Stimulated activated CD4-positive, alpha-beta T cell treated with anti-CD3 and anti-CD28 coated beads, Interleukin-12 subunit alpha, Interleukin-12 subunit beta, amount 100 ng/mL, for 48 hours (primary cell): ENCODE measurements around the gene TBC1D2B.

Experiments used
- DNase-seq, 3 donors: peaks; one replicate each; pipeline ENCODE4 v3.0.0-alpha.2; 2020; ENCODE audit warnings: low read depth in 2 of 3, low spot score in 1 of 3

The TBC1D2B gene

DNA sequence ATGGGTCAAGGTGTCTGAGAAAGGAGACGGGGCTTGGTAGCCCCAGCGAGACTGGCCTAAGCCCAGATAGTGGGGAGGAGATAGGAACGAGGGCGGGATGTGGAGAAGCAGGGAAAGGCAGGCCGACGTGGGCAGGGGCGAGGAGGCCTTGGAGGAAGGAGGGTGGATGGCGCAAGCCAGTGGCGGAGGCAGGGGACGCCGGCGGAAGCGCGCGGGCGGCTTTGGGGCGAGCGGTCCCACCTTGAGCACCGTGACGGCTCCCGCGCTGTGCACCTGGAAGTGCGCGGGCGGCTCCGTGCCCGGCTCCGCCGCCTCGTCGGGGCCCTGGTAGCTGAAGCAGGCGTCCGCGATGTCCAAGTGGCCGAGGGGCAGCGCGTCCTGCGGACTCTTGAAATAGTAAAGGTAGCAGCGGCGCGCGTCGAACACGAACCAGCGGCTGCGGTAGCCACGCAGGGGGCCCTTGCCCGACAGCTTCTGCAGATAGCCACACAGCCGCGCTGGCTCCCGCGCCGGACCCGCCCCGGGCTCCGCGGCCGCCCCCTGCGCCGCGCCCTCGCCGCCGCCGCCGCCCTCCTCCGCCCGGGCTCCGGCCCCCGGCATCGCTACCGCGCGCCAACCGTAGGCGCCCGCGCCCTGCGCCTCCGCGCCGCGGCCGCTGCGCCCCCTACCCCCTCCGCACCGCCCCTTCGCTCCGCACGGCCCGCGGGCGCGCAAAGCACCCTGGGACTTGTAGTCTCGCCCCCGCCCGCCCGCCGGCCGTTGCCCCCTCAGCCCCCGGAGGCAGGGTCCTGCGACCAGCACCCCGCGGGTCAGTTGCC lies at the start of gene TBC1D2B:
TBC1D2B (minus strand) TSS at position 659 of the 818 bp plus-strand sequence; CDS start at position 600, 59 bp downstream.
- DNase-seq, result peak in 2 of 3 donors; percentile 44 to 69

DNA sequence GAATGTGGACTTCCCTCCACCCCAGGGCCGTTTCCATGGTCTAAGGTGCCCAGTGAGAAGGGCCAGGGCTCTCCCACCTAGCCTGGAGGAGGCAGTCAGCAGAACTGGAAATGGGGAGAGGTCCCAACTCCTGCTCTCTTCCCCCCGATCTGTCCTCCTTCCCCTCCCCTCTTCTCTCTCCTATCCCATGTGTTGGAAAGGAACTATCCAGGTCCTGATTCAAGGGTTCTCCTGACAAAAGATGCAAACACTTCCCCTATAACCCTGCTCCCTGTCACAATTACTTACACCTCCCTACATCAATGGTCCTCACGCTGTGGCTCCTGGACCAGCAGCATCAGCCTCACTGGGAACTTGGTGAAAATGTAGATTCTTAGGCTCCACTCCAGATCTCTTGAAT lies 47.8 kb upstream of the TBC1D2B start:
- DNase-seq, result no peak

GRCh38 chr15:78120523-78120922 lies 43.0 kb upstream of the TBC1D2B start:
- DNase-seq, result no peak

- DNase-seq, result no peak
Measured at GRCh38 chr15:78112551-78112950, 35.0 kb upstream of the TBC1D2B start.

- DNase-seq, result no peak
Measured at GRCh38 chr15:78111788-78112187, 34.3 kb upstream of the TBC1D2B start.

DNA sequence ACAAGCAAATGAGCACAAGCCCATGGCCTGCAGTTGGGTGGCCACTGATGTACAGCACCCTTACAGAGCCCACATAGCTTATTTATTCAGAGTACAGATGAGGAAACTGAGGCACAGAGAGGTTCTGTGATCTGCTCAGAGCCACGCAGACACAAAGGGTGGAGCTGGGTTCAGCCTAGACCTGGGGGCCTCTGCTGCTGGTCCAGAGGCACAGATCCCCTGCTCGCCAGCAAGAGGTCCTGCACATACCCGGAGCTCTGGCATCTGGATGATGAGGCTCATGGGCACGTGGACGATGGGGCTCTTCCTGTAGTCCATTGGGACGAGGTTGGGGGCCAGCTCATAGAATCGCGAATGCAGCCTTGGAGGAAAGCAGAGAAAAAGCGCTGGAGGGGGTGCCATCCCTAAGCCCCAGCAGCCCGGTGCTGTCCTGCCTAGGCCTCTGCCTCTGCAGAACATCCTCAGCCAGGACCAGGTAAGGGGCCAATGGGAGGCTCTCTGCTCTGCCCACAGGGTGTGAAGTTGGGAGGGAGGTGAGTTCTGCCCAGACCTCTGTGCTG lies 33.5 kb upstream of the TBC1D2B start:
- no peak for DNase-seq

- DNase-seq, result no peak
Measured at GRCh38 chr15:78110096-78110495, 32.6 kb upstream of the TBC1D2B start.

- DNase-seq, result no peak
Measured at GRCh38 chr15:78109156-78109555, 31.6 kb upstream of the TBC1D2B start.

DNA sequence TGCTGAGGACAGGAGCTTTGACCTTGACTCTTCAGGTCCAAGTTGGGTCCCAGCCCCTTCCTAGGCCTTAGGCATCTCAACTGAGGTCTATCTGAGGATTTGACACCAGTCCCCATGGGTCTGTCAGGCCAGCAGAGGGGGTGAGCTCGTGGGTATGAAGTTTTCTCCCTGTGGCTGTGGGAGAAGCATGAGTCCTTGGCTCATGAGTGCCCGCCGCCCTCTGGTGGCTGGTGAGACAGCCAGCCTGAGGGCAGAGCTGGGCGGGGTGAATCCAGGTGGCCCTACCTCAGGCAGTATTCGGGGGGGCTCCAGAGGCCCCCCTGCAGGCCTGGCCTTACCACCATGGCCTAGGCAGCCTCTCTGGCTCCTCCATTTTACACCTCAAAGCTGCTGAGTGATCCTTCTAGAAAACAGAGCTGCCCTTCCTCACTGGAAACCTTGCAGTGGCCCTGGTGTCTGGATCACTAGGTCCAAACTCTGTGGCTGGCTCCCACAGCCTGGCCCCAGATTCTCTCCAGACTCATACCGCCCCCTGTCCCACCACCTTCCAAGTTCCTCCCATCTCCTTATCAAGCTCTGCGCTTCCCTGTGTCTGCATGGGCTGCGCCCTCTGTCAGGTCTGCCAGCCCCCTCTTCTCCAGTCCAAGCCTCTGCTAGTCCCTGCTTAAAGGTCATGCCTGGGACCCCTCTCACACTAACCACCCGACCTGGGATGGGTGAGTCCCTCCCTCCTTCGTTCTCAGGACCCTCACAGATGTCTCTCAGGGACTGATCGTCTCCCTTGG lies 31.0 kb upstream of the TBC1D2B start:
- peak; percentile 68 to 75 (median 70) for DNase-seq

- DNase-seq, result no peak
Measured at GRCh38 chr15:78107471-78107870, 30.0 kb upstream of the TBC1D2B start.

DNA sequence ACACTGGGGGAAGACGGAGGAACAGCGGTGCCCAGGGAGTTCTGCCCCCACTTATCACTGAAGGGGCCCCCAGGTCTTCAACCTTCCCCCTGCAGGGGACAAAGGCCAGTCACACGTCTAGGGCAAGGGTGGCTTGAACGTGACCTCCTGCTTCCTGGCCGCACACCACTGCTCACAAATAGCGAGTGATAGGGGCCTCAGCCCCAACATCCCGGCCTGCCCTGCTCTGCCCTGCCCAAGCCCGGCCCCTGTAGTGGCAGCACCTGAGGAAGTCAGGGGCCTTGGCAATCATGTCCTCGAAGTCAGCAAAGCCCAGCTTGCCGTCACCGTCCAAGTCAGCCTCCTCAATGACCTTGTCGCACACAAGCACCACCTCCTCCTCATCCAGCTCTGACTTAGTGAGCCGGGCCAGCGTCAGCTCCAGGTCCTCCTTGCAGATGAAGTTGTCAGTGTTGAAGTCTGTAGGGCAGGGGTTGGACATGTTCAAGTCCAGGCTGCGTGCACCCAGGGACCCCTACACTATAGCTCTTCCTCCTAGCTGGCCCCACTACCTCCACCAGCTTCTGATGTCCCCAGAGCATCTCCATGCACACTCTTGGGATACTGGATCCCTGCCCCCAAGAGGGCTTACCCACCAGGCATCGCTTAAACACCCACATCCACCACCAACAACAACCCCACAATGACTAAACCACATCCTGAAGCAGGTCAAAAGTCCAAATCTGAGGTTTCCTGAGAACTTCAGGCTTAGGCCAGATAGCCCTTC lies 28.1 kb upstream of the TBC1D2B start:
- no peak for DNase-seq

DNA sequence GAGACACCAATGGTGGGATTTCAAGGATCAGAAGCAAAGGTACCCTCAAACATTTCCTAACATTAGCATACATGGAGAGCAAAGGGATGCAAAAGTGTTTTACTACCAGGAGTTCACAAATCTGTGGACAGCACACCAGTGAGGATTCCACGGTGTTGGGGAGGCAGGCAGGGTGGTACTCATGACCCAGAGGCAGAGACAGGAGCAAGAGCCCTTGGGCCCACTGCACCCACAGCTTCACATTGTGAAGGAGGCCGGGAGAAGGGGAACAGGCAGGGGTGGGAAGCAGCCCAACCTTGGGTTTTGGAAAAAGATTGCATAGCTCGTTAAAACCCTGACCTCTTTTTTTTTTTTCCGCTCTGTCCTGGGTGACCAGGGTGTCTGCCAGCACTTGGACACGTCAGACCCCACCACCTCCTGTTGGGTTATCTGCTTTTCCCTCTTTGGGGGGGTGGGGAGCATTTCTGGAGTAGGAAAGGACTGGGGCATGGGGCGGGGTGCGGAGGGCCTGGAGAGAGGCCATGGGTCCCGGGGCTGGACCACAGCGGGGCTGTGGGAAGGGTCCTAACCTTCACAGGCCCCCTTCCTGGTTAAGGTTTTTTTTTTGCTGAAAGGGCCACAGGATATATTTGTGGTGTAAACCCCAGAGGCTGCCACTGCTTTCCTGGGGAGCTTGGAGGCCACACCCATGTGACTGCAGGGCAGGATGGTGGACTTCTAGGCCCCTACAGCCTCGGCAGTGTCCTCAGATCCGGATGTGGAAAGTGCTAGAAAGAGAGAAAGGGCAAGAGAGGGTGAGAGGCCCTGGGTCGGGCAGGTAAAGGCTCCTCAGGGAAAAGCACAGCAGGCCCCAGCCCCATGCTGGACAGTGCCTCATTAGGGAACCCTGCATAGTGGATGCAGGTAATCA lies 27.3 kb upstream of the TBC1D2B start:
- DNase-seq, result no peak

GRCh38 chr15:78104119-78104479 lies 26.6 kb upstream of the TBC1D2B start:
- DNase-seq, result no peak

DNA sequence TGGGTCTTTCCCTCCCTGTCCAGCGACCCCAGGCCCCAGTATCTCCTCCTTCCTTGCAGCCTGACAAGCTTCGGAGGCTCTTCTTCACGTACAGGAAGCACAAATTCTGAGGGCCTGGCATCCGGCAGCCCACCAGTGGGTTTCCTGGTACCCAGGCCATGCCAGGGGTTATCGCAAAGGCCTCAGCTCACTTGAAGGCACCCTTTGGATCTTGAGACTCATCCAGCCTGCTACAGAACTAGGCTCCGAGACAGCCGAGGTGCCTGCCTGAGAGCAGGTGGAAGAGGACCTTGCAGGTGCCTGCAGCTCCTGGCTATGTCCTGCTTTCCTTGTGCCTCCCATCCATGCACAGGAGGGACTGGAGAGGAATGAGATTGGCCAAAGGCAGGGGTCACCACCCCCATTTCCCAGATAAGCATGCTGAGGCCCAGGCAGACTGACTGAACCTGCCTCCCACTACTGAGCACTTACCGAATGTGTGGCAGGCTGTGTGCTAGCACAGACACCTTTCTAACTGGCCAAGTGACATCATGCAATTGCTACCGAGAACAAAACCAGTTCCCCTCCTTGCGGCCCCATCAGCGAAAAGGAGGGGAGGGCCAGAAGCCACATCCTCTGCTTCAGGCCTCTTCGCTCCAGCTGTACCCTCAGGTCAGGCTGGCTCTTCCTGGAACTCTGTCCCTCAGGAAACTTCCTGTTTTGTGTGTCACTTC lies 26.1 kb upstream of the TBC1D2B start:
- DNase-seq, result peak; percentile 41 to 49 (median 46)

DNA sequence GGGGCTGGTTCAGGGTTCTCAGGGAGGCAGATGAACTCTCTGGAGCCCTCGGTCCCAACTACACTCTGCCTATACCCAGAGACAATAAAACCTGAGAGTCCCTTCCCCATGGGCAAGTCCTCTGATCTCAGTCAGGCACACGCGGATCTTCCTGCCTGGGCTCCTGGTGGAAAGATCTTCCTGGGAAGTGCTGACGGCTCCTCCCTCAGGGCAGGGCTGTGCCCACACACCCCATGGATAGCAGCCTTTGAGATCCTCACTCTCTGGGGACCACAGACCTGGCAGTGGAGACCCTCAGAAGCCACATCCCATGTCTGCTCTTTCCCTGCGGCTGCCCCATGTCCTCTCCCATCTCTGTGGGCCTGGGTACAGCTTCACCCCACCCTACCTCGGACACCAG lies 25.2 kb upstream of the TBC1D2B start:
- DNase-seq, result no peak

DNA sequence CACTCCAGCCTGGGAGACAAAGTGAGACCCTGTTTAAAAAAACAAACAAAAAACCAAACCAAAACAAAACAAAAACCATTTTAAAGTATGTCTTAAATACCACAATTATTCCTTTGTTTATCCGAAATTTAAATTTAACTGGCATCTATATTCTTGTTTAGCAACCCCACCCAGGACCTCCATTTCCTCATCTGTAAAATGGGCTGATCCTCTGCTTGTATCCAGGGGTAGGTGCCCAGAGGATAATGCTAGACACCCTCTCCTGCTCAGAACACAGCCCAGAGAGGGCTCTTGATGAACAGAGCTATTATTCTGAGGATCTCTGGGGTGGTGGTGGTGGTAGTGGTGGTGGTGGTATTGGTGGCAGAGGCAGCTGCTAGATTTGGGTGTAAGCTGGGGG lies 24.7 kb upstream of the TBC1D2B start:
- no peak for DNase-seq

- no peak for DNase-seq
Measured at GRCh38 chr15:78101423-78102105, 24.1 kb upstream of the TBC1D2B start.

DNA sequence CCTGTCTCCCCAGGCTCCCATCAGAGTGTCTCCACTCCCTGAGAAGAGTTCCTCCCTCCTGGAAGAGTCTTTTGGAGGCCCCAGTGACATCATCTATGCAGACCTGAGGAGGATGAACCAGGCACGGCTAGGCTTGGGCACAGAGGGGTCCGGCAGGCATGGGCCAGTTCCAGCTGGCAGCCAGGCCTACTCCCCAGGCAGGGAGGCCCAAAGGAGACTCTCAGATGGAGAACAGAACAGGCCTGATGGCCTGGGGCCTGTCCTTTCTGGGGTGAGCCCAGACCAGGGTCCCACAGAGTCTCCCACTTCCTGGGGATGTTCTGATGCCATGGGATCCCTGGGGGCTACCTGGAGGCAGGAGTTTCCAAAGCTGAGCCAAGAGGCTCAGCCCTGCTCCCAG lies 23.4 kb upstream of the TBC1D2B start:
- no peak for DNase-seq

- DNase-seq, result no peak
Measured at GRCh38 chr15:78098131-78098755, 20.7 kb upstream of the TBC1D2B start.
